Neural cell (in vitro differentiated cells): ENCODE data around the gene ZNF821.

ENCODE experiments used
- EP300 ChIP-seq: fragments of 450-650 bp; conservative IDR thresholded peaks from 2 replicates; pipeline ENCODE4 v1.6.1; 2014; ENCODE audit warnings: antibody characterized with exemption, mild to moderate bottlenecking, moderate library complexity; ENCODE audit not compliant: poor library complexity, severe bottlenecking
- EZH2 ChIP-seq: fragments of 200-600, 300-800 bp; shearing (Covaris generic), sonication (generic); IDR thresholded peaks from 2 replicates; pipeline ENCODE4 v1.6.1; 2014; ENCODE audit warnings: antibody characterized with exemption, low read length, borderline replicate concordance, mild to moderate bottlenecking; ENCODE audit not compliant: insufficient read depth, poor library complexity, severe bottlenecking
- RAD21 ChIP-seq: fragments of 450-650 bp; conservative IDR thresholded peaks from 2 replicates; pipeline ENCODE4 v1.6.1; 2014; ENCODE audit warnings: antibody characterized with exemption, mild to moderate bottlenecking, moderate library complexity
- TF ChIP-seq, protein P1 (sequence below): fragments of 450-650 bp; IDR thresholded peaks from 2 replicates; pipeline ENCODE4 v1.5.1; 2014; ENCODE audit warnings: antibody characterized with exemption, mild to moderate bottlenecking, moderate library complexity; ENCODE audit not compliant: poor library complexity, severe bottlenecking
- TF ChIP-seq, protein P2 (sequence below): IDR thresholded peaks from 2 replicates; pipeline ENCODE4 v1.6.1; 2012; ENCODE audit warnings: borderline replicate concordance

DNA sequence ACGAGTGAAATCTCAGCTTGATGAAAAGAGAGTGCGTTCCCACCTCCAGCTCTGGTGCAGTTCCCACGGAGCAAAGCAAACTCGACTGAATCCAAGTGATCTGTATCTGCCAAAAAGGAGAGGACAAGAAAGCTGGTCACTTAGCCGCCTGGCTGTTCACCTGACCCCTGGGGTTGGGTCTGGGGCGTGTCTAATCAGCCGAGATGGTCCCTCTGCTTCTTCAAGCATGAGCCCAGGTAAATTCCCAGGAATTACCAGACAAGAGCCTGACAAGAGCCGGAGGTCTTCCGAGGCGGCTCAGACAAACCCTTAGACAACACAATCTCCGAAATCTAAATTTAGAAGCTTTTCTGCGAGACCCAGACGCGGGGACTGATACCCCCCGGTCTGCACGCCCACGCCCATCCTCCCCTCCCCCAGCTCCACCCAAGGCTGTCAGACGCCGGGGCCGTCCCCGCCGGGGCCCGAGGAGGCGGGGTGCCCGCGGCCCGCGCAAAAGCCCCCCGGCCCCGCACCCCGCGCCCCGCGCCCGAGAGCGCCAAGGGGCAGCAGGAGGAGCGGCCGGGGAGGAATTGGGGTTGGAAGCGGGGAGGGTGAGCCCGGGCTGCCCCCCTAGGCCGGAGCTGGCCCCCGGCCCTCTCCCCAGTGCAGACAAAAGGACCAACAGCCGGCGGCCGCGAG is 674 bp downstream of the ZNF821 start:
- TF ChIP-seq EZH2 (no peak), EP300 (no peak), RAD21 (no peak)
- TF ChIP-seq, protein P1, sequence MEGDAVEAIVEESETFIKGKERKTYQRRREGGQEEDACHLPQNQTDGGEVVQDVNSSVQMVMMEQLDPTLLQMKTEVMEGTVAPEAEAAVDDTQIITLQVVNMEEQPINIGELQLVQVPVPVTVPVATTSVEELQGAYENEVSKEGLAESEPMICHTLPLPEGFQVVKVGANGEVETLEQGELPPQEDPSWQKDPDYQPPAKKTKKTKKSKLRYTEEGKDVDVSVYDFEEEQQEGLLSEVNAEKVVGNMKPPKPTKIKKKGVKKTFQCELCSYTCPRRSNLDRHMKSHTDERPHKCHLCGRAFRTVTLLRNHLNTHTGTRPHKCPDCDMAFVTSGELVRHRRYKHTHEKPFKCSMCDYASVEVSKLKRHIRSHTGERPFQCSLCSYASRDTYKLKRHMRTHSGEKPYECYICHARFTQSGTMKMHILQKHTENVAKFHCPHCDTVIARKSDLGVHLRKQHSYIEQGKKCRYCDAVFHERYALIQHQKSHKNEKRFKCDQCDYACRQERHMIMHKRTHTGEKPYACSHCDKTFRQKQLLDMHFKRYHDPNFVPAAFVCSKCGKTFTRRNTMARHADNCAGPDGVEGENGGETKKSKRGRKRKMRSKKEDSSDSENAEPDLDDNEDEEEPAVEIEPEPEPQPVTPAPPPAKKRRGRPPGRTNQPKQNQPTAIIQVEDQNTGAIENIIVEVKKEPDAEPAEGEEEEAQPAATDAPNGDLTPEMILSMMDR, result no peak
- TF ChIP-seq, protein P2, sequence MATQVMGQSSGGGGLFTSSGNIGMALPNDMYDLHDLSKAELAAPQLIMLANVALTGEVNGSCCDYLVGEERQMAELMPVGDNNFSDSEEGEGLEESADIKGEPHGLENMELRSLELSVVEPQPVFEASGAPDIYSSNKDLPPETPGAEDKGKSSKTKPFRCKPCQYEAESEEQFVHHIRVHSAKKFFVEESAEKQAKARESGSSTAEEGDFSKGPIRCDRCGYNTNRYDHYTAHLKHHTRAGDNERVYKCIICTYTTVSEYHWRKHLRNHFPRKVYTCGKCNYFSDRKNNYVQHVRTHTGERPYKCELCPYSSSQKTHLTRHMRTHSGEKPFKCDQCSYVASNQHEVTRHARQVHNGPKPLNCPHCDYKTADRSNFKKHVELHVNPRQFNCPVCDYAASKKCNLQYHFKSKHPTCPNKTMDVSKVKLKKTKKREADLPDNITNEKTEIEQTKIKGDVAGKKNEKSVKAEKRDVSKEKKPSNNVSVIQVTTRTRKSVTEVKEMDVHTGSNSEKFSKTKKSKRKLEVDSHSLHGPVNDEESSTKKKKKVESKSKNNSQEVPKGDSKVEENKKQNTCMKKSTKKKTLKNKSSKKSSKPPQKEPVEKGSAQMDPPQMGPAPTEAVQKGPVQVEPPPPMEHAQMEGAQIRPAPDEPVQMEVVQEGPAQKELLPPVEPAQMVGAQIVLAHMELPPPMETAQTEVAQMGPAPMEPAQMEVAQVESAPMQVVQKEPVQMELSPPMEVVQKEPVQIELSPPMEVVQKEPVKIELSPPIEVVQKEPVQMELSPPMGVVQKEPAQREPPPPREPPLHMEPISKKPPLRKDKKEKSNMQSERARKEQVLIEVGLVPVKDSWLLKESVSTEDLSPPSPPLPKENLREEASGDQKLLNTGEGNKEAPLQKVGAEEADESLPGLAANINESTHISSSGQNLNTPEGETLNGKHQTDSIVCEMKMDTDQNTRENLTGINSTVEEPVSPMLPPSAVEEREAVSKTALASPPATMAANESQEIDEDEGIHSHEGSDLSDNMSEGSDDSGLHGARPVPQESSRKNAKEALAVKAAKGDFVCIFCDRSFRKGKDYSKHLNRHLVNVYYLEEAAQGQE, result peak; percentile 45
